Keratinocyte (primary cell): ENCODE results near the gene USP20. TPM values are rescaled to one million over a fixed set of nuclear protein-coding genes. Genes with fewer than 3 reads are reported as not detected.

ENCODE experiments used
- DNase-seq: peaks from one replicate; pipeline ENCODE4 v3.0.0-alpha.2; 2011; ENCODE audit warnings: low read depth, missing footprints, low spot score
- FAIRE-seq: peaks from 2 replicates; lab custom pipeline; 2011; peaks lifted over from hg19 to GRCh38; lab: Jason Lieb, UNC
- H2AFZ ChIP-seq: 2 replicates; pipeline ENCODE4 v1.6.0; 2012; ENCODE audit warnings: low read length, control low read depth, inconsistent platforms; ENCODE audit not compliant: control insufficient read depth
- H3K27ac ChIP-seq: 2 replicates; pipeline ENCODE4 v1.5.1; 2011; ENCODE audit warnings: low read length; ENCODE audit not compliant: control insufficient read depth, insufficient read depth
- H3K27me3 ChIP-seq: 3 replicates; pipeline ENCODE4 v1.6.0; 2011; ENCODE audit warnings: low read length; ENCODE audit not compliant: control insufficient read depth, insufficient read depth; ENCODE audit errors: extremely low read depth
- H3K36me3 ChIP-seq, 2 experiments: 2 replicates in 1 of 2; 3 replicates in 1 of 2; pipeline ENCODE4 v1.5.1; 2011; ENCODE audit warnings: low read length in 2 of 2, mild to moderate bottlenecking in 1 of 2; ENCODE audit not compliant: control insufficient read depth in 2 of 2, insufficient read depth in 2 of 2; ENCODE audit errors: extremely low read depth in 1 of 2
- H3K4me1 ChIP-seq: 3 replicates; pipeline ENCODE4 v1.5.1; 2011; ENCODE audit warnings: low read length; ENCODE audit not compliant: control insufficient read depth, insufficient read depth; ENCODE audit errors: extremely low read depth
- H3K4me2 ChIP-seq: 3 replicates; pipeline ENCODE4 v1.6.0; 2011; ENCODE audit warnings: low read depth, low read length; ENCODE audit not compliant: control insufficient read depth, insufficient read depth; ENCODE audit errors: extremely low read depth
- H3K4me3 ChIP-seq, 3 experiments: fragments of 200-600 bp in 1 of 3; sonication (generic) in 1 of 3; 2 replicates in 2 of 3; 3 replicates in 1 of 3; pipeline ENCODE4 v1.5.1; 2011 to 2016; ENCODE audit warnings: low read length in 3 of 3, mild to moderate bottlenecking in 3 of 3, control low read depth in 2 of 3, inconsistent platforms in 1 of 3, low read depth in 1 of 3, mixed read lengths in 1 of 3, mixed run types in 1 of 3, moderate library complexity in 1 of 3; ENCODE audit not compliant: control insufficient read depth in 2 of 3, insufficient read depth in 2 of 3; ENCODE audit errors: extremely low read depth in 1 of 3
- H3K79me2 ChIP-seq: 2 replicates; pipeline ENCODE4 v1.6.0; 2012; ENCODE audit warnings: low read length; ENCODE audit not compliant: control insufficient read depth, insufficient read depth
- H3K9ac ChIP-seq: 3 replicates; pipeline ENCODE4 v1.6.0; 2011; ENCODE audit warnings: low read length; ENCODE audit not compliant: control insufficient read depth, insufficient read depth; ENCODE audit errors: extremely low read depth
- H3K9me1 ChIP-seq: 3 replicates; pipeline ENCODE4 v1.6.0; 2011; ENCODE audit warnings: low read length; ENCODE audit not compliant: control insufficient read depth, insufficient read depth; ENCODE audit errors: extremely low read depth
- H3K9me3 ChIP-seq: 2 replicates; pipeline ENCODE4 v1.5.1; 2012; ENCODE audit warnings: low read depth, low read length; ENCODE audit not compliant: control insufficient read depth
- H4K20me1 ChIP-seq: 3 replicates; pipeline ENCODE4 v1.6.0; 2011; ENCODE audit warnings: low read length; ENCODE audit not compliant: control insufficient read depth, insufficient read depth; ENCODE audit errors: extremely low read depth
- EZH2 ChIP-seq: IDR thresholded peaks from one replicate; pipeline ENCODE4 v1.6.1; 2012; ENCODE audit warnings: inconsistent platforms, mild to moderate bottlenecking, low read length, moderate library complexity
- dilution Hi-C: fragments of 300-500 bp; cut with MboI; formaldehyde crosslinking; loops from one replicate; pipeline ENCODE4 v1.7.0; 2020; ENCODE audit warnings: low sequenced_read_pairs; ENCODE audit not compliant: extremely low pct_ligation_motif_present
- polyA plus RNA-seq, 5 experiments: library from polyadenylated mRNA; depleted of rRNA in 3 of 5; stranded (reverse) in 3 of 5; stranded (forward) in 1 of 5; unstranded in 1 of 5; fragments of >200 nt; gene quantifications; 1 replicate in 1 of 5; 2 replicates in 3 of 5; 3 replicates in 1 of 5; pipeline versions ENCODE4 v1.2.1 to v1.2.3, GENCODE V29; 2011 to 2012; ENCODE audit warnings: missing spikeins in 2 of 5, low read depth in 1 of 5, low replicate concordance in 1 of 5
- TF ChIP-seq, protein P1 (sequence below), 3 experiments: IDR thresholded peaks in 1 of 3; conservative IDR thresholded peaks in 1 of 3; optimal IDR thresholded peaks in 1 of 3; 2 replicates in 2 of 3; 3 replicates in 1 of 3; pipeline versions ENCODE3 to v1.5.1; 2011; ENCODE audit warnings: low read length in 3 of 3, mild to moderate bottlenecking in 3 of 3, moderate library complexity in 2 of 3, control low read depth in 1 of 3, inconsistent platforms in 1 of 3; ENCODE audit not compliant: insufficient read depth in 2 of 3; ENCODE audit errors: extremely low read depth in 1 of 3

USP20 gene
- polyA plus RNA-seq, 1 donor (not counting 4 experiments of a cell fraction or from before 2014, with no cell fraction given), result 6.4 TPM

DNA sequence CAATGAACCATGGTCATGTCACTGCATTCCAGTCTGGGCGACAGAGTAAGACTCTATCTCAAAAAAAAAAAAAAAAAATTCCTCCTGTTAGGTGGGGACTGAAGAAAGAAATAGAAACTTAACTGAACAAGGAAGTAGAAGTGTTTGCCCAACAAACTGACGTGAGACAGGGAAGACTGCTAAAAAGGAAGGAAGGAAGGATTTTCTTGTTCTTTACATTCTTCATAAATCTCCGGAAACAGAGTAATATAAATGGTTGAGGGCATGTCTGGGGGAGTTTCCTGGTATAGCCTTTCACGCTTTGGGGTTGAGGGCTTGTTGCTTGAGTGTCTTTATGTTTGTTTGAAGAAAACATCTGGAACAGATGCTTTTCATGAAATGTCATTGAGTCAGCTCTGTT, 29.2 kb upstream of the USP20 start:
- Histone ChIP-seq H3K9ac (no peak overlapping the region), H3K4me2 (no peak overlapping the region), H2AFZ (no peak overlapping the region), H3K27ac (no peak overlapping the region), H3K9me1 (no peaks in the 10 kb centered on the region), H3K79me2 (peaks cover 9% of the 10 kb centered on the region), H3K4me1 (peaks cover 6% of the 10 kb centered on the region), H3K36me3 (peaks cover 10 to 19% of the 10 kb centered on the region in 2 experiments), H3K4me3 (no peak overlapping the region), H3K9me3 (no peaks in the 10 kb centered on the region), H3K27me3 (no peaks in the 10 kb centered on the region), H4K20me1 (no peaks in the 10 kb centered on the region)
- dilution Hi-C loops, result no loop called here
- no peak for TF ChIP-seq EZH2
- TF ChIP-seq, protein P1, sequence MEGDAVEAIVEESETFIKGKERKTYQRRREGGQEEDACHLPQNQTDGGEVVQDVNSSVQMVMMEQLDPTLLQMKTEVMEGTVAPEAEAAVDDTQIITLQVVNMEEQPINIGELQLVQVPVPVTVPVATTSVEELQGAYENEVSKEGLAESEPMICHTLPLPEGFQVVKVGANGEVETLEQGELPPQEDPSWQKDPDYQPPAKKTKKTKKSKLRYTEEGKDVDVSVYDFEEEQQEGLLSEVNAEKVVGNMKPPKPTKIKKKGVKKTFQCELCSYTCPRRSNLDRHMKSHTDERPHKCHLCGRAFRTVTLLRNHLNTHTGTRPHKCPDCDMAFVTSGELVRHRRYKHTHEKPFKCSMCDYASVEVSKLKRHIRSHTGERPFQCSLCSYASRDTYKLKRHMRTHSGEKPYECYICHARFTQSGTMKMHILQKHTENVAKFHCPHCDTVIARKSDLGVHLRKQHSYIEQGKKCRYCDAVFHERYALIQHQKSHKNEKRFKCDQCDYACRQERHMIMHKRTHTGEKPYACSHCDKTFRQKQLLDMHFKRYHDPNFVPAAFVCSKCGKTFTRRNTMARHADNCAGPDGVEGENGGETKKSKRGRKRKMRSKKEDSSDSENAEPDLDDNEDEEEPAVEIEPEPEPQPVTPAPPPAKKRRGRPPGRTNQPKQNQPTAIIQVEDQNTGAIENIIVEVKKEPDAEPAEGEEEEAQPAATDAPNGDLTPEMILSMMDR (optimal IDR thresholded peaks at IDR 0.05 in 1 of 3, IDR thresholded peaks at IDR 0.05 in 1 of 3, conservative IDR thresholded peaks at IDR 0.05 in 1 of 3; ENCODE audit: extremely low read depth in 1 of 3, insufficient read depth in 2 of 3, low read length in 3 of 3), result no peak
- no peak for DNase-seq
- no peak for FAIRE-seq

DNA sequence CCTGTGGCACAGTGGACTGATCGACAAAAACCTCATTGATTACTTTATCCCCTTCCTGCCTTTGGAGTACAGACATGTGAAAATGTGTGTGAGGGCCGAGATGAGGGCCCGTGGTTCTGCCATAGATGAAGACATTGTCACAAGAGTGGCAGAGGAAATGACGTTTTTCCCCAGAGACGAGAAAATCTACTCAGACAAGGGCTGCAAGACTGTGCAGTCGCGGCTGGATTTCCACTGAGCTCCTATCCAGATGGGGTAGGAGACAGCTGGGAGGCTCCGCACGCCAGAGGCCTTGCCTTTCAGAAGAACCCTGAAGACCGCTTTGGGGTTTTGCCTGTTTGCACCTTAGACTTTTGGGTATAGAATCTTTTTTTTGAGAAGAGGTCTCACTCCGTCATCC, 25.9 kb upstream of the USP20 start:
- no peaks in the 10 kb centered on the region for H3K27me3 ChIP-seq
- H3K4me1 ChIP-seq, result no peaks in the 10 kb centered on the region
- H3K9me1 ChIP-seq, result no peaks in the 10 kb centered on the region
- H3K79me2 ChIP-seq, result peaks cover 3% of the 10 kb centered on the region
- H4K20me1 ChIP-seq, result no peaks in the 10 kb centered on the region
- dilution Hi-C loops, result no loop called here
- H3K36me3 ChIP-seq, result peaks cover 21 to 28% of the 10 kb centered on the region in 2 experiments
- no peak overlapping the region for H3K9ac ChIP-seq
- H3K4me3 ChIP-seq, result no peak overlapping the region
- no peak overlapping the region for H3K27ac ChIP-seq
- H3K9me3 ChIP-seq, result no peaks in the 10 kb centered on the region
- no peak for TF ChIP-seq EZH2
- TF ChIP-seq, protein P1 (optimal IDR thresholded peaks at IDR 0.05 in 1 of 3, IDR thresholded peaks at IDR 0.05 in 1 of 3, conservative IDR thresholded peaks at IDR 0.05 in 1 of 3; ENCODE audit: extremely low read depth in 1 of 3, insufficient read depth in 2 of 3, low read length in 3 of 3), result no peak
- no peak overlapping the region for H3K4me2 ChIP-seq
- FAIRE-seq (no peak), DNase-seq (no peak)
- H2AFZ ChIP-seq, result no peak overlapping the region
